GM18873 (cell line): ENCODE results near the gene SH3BP1.
A peak's percentile ranks its signal among the peaks of the same experiment; 100 is the strongest.
"Not testable (repeated sequence)": the region's sequence is repeated elsewhere in the genome, so short reads cannot be mapped to it uniquely, and the experiment has no call there.

Experiments used
- ATAC-seq: cut with Tn5 transposase; IDR thresholded peaks from one replicate; pipeline ENCODE4 v1.9.1; 2021; ENCODE audit warnings: mild to moderate bottlenecking, moderate library complexity, moderate number of reproducible peaks; ENCODE audit not compliant: unreplicated experiment, low FRiP score

The SH3BP1 gene

DNA sequence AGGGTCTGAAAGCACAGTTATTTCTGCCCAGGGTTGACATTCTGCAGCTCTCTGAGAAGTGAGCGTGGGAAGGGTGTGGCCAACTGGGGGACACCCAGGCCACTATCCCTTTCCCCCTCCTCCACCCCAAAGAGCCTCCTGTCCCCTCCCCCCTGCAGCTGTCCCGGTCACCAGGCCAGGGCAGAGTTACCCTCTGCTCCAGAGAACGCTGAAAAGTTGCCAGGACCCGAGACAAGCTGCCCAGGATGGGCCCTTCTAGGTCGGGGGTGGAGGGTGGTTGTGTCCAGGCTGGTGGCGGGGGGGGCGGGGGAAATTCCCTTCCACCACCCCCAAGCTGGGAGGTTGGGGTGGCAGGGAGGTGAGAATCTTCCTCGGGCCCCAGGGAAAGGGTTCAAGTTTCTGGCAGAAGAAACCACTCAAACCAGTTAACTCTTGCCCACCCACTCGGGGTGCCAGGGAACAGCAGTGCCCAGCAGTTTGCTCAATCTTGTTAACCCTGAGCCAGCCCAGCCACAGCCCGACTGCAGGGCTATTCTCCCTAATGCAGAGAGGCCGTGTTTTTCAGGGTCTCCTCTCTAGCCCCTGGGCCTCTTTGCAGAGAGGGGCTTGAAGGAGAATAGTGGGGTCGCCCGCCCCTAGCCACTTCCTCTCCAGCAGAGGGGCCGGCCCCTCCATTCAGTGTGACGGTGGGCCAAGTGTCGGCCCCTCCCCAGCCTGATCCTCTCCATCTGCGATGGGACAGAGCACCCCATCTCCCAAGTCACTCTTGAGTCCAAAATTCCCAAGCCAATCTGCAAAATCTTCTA, 36.7 kb downstream of the SH3BP1 start:
- no peak for ATAC-seq

DNA sequence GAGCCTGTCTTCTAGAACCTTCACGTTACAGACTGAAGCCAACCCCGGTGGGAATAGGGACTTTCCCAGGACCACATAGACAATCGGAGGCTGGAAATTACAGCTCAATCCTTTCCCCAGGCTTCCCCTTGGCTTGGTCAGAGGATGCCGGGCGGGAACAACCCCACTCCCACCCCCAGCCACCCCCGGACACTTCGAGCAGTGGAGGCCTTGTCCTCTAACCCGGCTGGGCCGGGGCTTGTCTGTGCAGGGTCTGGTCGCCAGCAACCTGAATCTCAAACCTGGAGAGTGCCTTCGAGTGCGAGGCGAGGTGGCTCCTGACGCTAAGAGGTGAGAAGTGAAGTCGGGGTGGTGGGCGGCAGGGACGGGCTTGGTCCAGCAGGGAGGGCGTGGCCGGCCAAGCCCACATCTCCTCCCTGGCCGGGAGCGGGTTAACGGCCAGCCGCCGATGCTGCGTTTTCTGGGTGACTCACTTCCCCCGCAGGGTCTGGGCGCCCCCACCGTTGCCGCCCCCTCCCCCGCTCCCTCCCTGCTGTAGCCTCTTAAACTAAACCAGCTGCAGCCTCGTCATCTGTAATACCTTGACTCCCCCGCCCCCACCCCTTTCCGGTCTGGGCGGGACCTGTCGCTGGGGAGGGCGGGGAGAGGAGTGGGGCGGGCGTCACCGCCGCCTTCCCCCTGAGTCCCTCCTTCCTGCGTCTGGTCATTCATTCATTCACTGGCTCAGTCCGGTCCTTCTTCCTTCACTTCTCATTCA, 37.4 kb downstream of the SH3BP1 start:
- ATAC-seq = no peak

DNA sequence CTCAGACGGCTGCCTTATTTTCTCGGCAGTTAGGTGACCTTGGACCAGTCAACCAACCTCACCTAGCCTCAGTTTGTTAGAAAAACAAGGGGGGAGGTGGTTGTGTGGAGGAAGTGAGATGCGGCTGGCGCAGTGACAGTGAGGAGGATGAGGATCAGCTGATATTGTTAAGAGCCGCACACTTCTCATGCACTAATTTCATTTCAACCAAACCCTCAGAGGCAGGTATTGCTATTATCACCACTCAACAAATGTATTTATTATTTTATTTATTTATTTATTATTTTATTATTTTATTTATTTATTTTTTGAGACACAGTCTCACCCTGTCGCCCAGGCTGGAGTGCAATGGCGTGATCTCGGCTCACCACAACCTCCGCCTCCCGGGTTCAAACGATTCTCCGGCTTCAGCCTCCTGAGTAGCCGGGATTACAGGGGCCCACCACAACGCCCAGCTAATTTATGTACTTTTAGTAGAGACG, 38.1 kb downstream of the SH3BP1 start:
- ATAC-seq = no peak

DNA sequence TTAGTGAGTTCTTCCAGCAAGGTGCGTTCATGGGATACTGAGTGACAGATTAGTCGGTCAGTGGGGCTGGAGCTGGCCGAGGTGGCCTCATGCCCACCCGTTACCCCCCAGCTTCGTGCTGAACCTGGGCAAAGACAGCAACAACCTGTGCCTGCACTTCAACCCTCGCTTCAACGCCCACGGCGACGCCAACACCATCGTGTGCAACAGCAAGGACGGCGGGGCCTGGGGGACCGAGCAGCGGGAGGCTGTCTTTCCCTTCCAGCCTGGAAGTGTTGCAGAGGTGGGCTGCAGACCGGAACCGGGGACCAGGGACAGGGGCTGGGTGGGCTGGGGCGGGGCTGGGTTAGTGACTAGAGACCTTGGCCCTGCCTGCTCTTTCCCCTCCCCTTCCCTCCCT, 38.9 kb downstream of the SH3BP1 start:
- ATAC-seq = no peak

DNA sequence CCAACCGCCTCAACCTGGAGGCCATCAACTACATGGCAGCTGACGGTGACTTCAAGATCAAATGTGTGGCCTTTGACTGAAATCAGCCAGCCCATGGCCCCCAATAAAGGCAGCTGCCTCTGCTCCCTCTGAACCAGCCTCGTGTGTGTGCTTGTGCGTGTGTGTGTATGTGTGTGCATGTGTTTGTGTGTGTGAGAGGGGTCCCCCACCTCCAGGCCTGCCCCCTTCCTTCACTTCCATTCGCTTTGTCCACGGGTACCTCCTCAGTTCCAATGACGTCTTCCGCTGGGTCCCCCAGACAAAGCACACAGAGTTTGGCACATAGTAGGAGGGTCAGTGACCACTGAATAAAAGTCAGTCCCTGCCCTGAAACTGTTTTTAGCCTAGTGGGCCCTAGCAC, 40.2 kb downstream of the SH3BP1 start:
- ATAC-seq = no peak

DNA sequence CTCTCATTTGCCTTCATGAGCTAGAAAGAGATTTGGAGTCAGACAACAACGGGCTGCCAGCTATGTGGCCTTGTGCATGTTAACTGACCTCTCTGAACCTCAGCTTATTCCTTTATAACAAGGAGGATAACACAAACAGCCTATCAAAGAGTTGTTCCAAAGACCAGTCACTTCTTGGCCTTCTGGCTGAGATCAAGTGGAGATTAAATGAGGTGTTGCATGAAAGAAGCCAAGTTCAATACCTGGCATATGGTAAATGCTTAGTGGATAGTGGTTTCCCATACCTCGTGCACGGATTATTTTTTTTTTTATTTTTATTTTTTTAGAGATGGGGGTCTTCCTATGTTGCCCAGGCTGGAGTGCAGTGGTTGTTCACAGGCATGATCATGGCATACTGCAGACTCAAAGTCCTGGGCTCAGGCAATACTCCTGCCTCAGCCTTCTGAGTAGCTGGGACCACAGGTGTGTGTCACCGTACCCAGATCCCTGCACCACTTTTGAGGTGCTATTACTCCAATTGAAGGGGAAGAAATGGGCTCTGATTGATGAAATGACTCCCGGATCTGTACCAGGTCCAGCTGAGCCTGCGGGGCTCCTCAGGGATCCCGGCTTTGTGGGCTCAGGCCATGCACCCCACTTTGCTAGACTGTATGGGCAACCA, 40.9 kb downstream of the SH3BP1 start:
- no peak for ATAC-seq

DNA sequence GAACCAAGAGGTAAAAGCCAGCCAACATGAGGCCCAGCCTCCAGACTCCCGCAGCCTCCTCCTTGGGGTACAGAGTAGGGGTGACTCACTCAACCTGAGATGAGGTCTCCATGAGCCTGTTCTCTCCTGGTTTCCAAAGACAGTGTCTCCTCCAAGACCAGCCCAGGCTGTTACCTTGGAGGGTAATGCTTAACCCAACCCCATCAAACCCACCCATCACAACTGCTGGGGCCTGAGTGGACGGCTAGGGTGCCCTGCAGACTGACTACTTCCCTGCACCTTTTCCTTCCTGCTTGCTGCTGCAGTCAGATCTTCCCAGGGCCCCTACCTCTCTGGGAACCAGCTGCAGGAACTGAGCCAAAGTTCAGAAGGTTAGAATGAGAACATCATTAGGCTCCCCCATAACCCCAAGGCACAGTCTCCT, 41.5 kb downstream of the SH3BP1 start:
- no peak for ATAC-seq

DNA sequence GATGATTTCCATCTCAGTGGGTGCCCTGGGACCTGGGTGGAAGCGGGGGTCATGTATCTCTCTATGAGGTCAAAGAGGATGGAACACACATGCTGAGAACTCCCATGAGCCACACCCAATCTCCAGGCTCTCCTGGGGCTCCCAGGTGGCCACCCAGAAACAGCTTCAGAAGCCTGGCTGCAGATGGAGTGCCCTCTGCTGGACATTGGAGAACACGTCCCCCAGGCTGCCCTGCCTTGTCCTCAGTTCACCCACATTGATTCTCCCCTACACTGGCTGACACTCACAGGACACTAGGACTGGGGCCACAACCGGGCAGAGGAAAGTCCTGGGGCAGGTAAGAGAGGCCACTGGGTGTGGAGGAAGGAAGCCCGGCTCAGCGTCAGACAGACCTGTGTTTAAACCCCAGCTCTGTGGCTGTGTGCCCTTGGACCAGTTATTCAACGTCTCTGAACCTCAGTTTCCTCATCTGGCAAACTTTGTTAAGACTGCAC, 42.1 kb downstream of the SH3BP1 start:
- no peak for ATAC-seq

DNA sequence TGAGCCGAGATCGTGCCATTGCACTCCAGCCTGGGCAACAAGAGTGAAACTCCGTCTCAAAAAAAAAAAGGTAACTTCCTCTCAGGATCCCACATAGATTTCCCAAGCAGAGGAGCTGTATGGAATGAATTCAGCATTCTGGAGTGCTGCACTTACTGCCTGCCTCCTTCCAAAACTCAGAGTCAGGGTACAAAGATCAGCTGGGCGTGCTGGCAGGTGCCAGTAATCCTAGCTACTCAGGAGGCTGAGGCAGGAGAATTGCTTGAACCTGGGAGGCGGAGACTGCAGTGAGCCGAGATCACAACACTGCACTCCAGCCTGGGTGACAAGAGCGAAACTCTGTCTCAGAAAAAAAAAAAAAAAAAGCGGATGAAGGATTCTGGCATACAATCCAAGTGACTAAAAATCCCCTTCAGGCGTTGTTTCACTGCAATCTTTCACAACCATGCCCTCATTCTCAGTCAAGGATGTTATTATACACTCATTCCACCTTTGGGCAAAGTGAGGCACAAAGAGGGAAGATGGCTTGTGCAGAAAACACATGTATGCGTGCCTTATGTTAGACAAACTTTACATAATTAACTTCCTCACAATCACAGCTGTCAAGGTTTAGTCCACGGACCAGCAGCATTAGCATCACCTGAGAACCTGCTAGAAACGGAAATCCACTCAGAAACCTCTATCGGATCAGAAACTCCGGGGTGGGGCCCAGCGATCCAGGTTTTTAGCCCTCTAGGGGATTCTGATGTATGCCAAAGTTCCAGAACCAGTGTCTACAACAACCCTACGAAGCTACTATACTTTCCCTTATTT, 45.5 kb downstream of the SH3BP1 start:
- no peak for ATAC-seq

DNA sequence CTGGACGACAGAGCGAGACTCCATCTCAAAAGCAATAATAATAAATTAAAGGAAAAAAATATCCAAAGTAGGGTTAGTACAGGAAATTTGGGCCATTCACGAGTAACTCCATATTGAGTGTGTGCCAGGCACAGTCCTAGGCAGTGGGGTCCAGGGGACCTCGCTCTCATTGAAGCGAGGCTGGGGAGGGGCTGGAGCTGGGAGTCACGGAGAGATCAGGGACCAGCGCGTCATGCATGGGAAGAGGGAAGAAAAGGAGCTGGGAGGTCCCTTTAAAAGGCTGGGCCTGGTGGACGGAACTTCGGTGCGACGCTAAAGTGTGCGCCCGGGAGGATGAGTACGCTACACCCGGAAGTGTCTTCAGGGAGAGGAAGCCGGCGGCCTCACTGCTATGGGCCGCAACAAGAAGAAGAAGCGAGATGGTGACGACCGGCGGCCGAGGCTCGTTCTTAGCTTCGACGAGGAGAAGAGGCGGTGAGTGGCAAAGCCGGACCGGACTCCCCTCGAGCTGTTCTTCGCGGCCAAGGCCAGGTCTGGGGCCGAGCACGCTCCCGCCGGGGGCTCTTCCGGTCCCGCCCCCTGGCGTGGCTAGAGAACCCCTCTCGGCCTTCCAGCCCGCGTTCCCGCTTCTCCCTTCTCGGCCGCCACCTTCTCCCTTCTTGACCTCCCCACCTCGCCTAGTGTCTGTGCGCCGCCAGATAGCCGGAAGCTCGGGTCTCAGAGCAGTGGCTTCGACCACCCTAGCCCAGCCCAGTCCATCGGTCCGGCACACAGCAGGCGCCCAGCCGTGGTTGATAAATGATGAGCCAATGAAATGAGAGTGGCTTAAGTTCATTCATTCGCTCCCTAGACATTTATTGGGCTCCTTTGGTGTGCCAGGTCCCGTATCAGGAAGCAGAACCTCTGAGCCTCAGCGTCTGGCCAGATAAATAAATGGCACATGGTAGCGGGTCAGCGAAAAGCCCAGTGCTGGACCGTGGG, 46.8 kb downstream of the SH3BP1 start, which contains the start of gene NOL12:
Gene NOL12 (plus strand): TSS at position 342 of the 981 bp plus-strand sequence. CDS start 50 bp downstream, at position 392.
- ATAC-seq = peak; percentile 56

DNA sequence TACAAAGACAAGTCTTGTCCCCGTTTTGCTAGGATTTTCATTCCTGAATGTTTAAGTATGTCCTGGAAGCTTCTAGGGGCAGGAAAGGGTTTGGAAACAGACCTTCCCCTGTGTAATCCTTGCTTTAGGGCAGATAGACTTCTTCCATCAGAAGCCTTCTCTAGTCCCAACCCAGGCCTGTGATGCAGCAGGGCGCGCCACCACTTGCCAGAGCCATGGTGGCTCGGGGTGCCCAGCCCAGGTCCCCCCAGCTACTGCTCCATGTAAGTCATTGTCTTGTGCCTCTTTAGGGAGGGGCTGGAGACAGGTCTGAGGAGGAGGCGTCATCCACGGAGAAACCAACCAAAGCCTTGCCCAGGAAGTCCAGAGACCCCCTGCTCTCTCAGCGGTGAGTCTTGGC, 50.9 kb downstream of the SH3BP1 start:
- no peak for ATAC-seq

DNA sequence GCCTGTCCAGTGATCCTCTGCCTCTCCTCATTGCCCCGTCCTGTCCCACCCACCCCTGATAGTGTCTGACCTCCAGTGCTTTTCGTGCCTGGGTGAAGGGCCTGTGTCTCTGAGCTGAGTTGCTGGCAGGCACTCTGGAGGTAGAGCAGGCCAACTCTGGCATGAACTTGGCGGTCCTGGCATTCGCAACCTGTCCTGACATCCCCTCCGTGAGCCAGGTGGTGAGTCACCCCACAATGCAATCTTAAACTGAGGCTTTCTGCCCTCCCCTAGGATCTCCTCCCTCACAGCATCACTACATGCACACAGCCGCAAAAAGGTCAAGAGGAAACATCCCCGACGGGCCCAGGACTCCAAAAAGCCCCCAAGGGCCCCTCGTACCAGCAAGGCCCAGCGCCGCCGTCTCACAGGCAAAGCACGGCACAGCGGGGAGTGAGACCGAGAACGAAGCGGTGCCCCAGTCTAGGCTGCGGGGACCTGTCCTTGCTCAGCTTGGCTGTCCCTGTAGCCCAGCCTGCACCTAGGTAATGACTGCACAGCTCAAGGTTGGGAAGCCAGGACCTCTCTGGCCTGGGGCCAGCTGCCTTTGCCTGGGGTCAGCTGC, 51.5 kb downstream of the SH3BP1 start:
- no peak for ATAC-seq

DNA sequence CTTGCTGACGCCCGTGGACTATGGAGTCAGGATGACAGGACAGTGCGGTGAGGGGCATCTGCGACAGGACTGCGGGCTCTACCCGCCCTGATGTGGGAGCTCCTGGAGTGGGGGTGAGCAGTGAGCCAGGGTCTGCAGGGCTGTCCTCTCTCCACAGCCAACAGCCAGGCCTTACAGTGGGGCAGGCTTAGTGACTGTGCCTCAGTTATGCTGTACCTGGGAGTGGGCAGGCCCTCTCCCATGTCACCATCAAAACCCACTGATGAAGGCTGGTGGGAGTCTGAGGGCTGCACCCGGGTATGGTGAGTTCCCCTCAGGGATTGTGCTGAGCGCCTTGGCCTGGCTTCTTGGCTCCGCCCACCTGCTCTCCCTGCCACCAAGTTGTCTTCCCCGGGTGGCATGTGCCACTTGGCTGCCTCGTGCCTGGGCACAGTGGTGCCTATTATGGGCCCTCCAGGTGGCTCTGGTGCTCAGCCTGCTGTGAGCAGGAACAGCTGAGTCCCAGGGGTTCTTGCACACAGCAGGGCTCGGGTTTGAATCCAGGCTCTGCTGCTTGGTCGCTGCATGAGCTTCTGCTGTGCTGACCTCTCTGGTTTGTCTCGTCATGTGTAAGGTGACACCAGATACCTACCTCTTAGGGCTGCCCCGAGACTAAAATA, 53.3 kb downstream of the SH3BP1 start:
- ATAC-seq = no peak

DNA sequence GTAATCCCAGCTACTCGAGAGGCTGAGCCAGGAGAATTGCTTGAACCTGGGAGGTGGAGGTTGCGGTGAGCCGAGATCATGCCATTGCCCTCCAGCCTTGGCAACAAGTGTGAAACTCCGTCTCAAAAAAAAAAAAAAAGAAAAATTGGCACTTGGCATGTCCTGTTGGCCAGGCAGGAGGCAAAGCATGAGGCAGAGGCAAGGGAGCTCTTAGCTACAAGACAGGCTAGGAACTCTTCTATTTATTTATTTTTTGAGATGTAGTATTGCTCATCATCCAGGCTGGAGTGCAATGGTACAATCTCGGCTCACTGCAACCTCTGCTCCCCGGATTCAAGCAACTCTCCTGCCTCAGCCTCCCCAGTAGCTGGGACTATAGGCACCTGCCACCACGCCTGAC, 54.7 kb downstream of the SH3BP1 start:
- ATAC-seq = not testable (repeated sequence)

DNA sequence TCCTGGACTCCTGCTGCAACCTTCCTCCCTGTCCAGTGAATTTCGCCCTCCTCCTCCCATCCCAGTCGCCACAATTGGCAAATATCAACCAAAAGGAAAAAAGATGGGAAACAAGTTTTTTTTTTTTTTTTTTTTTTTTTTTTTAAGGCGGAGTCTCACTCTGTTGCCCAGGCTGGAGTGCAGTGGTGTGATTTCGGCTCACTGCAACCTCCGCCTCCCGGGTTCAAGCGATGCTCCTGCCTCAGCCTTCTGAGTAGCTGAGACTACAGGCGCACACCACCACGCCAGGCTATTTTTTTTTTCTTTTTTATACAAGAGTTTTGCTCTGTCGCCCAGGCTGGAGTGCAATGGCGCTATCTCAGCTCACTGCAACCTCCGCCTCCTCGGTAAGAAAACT, 56.8 kb downstream of the SH3BP1 start:
- ATAC-seq = not testable (repeated sequence)

DNA sequence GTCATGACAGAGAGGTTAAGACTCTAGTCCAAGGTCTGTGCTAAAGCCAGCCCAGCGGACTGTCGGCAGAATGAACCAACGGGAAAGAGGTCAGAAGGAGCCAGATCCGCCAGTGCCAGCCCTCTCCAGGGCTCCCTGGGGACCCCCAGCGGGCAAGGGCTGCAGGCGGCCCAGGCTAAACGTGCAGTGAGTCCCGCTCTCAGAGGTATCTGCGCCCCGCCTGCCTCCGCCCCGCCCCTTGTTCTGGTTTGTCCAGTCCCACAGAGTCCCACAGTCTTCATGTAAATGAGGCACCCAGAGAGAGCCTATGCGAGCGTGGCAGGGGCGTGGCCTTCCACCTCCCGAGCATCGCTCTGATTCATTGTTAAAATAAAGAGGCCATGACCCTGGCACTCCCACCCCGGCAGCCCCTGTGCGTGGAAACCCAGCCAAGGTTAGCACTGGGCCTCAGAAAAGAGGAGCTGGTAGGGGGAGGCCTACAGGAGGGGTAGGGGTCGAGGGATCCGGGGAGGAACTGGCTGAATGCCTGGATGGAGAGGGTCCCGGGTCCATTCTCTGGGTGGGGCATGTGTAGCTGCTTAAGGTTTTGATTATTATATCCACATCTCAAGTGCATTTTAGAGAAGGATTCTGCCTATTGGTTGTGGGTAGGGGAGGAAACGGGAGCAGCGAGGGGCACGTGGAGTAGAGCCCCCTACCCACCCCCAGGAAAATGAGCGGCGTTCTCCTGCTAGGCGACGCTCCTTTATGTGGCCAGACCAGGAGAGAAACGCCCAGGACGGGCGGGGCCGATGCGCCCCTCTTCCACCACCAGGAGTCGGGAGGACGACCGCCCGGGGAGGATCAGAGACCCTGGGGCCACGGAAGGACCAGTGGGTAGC, 57.4 kb downstream of the SH3BP1 start, which contains the start of gene TRIOBP:
Gene TRIOBP (plus strand): TSS at position 392 of the 881 bp plus-strand sequence. CDS start 4,318 bp downstream, outside the sequence.
- peak; percentile 83 for ATAC-seq

DNA sequence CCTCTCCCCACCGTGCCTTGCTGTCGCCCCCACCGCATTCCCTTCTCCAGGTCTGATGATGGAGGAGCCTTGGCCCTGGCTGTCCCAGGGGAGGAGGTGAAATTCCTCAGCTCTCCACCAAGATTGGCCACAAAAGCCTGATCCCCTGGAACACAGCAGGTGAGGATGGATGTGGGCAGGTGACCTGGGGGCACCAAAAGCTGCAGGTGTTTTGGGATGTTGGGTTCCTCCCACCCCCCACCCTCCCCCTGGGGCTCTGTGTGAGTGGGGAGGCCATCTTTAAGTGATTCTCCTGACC, 58.0 kb downstream of the SH3BP1 start:
- ATAC-seq = no peak
